ENCODE results near the gene SLC22A23. TPM values are rescaled to one million over a fixed set of nuclear protein-coding genes. Genes with fewer than 3 reads are reported as not detected.

The SLC22A23 gene
- total RNA-seq, 1 donor from 2014 or later = 5.7 TPM

DNA sequence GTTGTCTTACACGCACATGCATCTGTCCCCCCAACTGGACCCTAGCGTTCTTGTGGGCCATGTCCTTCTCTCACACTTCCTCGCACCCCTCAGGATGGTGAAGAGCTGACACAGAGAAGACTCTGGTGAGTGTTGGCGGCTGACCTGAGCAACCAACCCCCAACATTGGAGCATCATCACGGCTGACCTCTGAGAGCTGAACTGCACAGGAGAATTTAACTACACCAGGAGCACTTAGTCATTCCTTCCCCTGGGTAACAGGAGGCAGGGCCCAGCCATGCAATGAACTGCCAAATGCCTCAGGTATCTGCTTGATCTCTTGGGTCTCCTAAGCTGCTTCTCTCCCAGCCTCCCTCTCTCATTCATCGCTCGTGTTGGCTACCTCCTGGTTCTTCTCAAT, 109.6 kb downstream of the SLC22A23 start:
- peaks cover 2% of the 10 kb centered on the region for H3K79me2 ChIP-seq (ENCODE audit: insufficient read depth, low read length)
- H3K4me1 ChIP-seq (ENCODE audit: insufficient read depth, low read length) = peaks cover 25% of the 10 kb centered on the region
- FAIRE-seq (no peak), DNase-seq (ENCODE audit: low read depth) (no peak)
- H3K36me3 ChIP-seq (ENCODE audit: insufficient read depth, low read length) = no peaks in the 10 kb centered on the region
- H3K9me3 ChIP-seq (ENCODE audit: insufficient read depth, low read depth, low read length) = no peaks in the 10 kb centered on the region
- H3K27me3 ChIP-seq (ENCODE audit: insufficient read depth, low read length) = no peaks in the 10 kb centered on the region
- no peak overlapping the region for H3K27ac Mint-ChIP-seq (ENCODE audit: unreplicated experiment)
- H3K4me3 Mint-ChIP-seq (ENCODE audit: unreplicated experiment) = no peak overlapping the region
- peaks cover 12% of the 10 kb centered on the region for H3K4me1 Mint-ChIP-seq (ENCODE audit: low read depth, unreplicated experiment)
- H3K36me3 Mint-ChIP-seq (ENCODE audit: low read depth, unreplicated experiment) = no peaks in the 10 kb centered on the region
- H3K9ac ChIP-seq (ENCODE audit: low read length) = no peak overlapping the region
- H3K4me3 ChIP-seq (ENCODE audit: insufficient read depth, low read depth, low read length) = no peak overlapping the region
- H3K27ac ChIP-seq (ENCODE audit: low read depth, low read length) = no peak overlapping the region
- TF ChIP-seq, protein P1, sequence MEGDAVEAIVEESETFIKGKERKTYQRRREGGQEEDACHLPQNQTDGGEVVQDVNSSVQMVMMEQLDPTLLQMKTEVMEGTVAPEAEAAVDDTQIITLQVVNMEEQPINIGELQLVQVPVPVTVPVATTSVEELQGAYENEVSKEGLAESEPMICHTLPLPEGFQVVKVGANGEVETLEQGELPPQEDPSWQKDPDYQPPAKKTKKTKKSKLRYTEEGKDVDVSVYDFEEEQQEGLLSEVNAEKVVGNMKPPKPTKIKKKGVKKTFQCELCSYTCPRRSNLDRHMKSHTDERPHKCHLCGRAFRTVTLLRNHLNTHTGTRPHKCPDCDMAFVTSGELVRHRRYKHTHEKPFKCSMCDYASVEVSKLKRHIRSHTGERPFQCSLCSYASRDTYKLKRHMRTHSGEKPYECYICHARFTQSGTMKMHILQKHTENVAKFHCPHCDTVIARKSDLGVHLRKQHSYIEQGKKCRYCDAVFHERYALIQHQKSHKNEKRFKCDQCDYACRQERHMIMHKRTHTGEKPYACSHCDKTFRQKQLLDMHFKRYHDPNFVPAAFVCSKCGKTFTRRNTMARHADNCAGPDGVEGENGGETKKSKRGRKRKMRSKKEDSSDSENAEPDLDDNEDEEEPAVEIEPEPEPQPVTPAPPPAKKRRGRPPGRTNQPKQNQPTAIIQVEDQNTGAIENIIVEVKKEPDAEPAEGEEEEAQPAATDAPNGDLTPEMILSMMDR (IDR thresholded peaks at IDR 0.05; ENCODE audit: insufficient read depth, low read depth, low read length) = no peak
- no peak for TF ChIP-seq EZH2 (IDR thresholded peaks at IDR 0.05; ENCODE audit: insufficient read depth, low read length)
- no peak overlapping the region for H3K4me2 ChIP-seq (ENCODE audit: low read length)
- H2AFZ ChIP-seq (ENCODE audit: low read depth, low read length) = no peak overlapping the region
- H3K9me3 Mint-ChIP-seq (ENCODE audit: unreplicated experiment) = no peaks in the 10 kb centered on the region
- no peaks in the 10 kb centered on the region for H3K27me3 Mint-ChIP-seq (ENCODE audit: low read depth, unreplicated experiment)
- H4K20me1 ChIP-seq (ENCODE audit: insufficient read depth, low read length) = no peaks in the 10 kb centered on the region

DNA sequence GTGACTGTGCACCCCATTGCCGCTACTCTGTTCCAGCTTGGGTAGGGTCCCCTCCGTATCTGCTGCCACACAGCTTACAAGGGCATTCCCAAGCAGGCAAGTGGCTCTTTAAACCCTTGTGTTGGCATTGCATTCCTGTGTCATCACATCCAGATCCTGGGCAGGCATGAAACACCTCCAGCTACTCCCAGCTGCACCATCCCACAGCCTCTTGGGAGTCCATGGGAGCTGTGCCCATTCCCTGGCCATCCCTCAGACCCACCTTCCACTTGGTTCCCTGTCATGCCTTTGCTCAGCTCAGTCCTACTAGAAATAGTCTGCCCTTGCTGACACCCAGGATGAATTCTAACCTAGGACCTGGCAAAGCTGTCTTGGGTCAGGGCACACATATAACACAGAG, 110.4 kb downstream of the SLC22A23 start:
- Histone ChIP-seq H3K27ac (ENCODE audit: low read depth, low read length) (no peak overlapping the region), H3K36me3 (ENCODE audit: insufficient read depth, low read length) (no peaks in the 10 kb centered on the region), H3K9me3 (ENCODE audit: insufficient read depth, low read depth, low read length) (no peaks in the 10 kb centered on the region), H3K79me2 (ENCODE audit: insufficient read depth, low read length) (peaks cover 2% of the 10 kb centered on the region), H2AFZ (ENCODE audit: low read depth, low read length) (no peak overlapping the region), H3K4me2 (ENCODE audit: low read length) (no peak overlapping the region), H3K4me3 (ENCODE audit: insufficient read depth, low read depth, low read length) (no peak overlapping the region), H3K9ac (ENCODE audit: low read length) (no peak overlapping the region), H3K4me1 (ENCODE audit: insufficient read depth, low read length) (peaks cover 29% of the 10 kb centered on the region), H3K27me3 (ENCODE audit: insufficient read depth, low read length) (no peaks in the 10 kb centered on the region), H4K20me1 (ENCODE audit: insufficient read depth, low read length) (no peaks in the 10 kb centered on the region)
- no peak overlapping the region for H3K27ac Mint-ChIP-seq (ENCODE audit: unreplicated experiment)
- no peaks in the 10 kb centered on the region for H3K36me3 Mint-ChIP-seq (ENCODE audit: low read depth, unreplicated experiment)
- FAIRE-seq (no peak), DNase-seq (ENCODE audit: low read depth) (no peak)
- TF ChIP-seq, protein P1 (IDR thresholded peaks at IDR 0.05; ENCODE audit: insufficient read depth, low read depth, low read length) = no peak
- no peak for TF ChIP-seq EZH2 (IDR thresholded peaks at IDR 0.05; ENCODE audit: insufficient read depth, low read length)
- no peaks in the 10 kb centered on the region for H3K9me3 Mint-ChIP-seq (ENCODE audit: unreplicated experiment)
- no peaks in the 10 kb centered on the region for H3K27me3 Mint-ChIP-seq (ENCODE audit: low read depth, unreplicated experiment)
- H3K4me3 Mint-ChIP-seq (ENCODE audit: unreplicated experiment) = no peak overlapping the region
- peaks cover 18% of the 10 kb centered on the region for H3K4me1 Mint-ChIP-seq (ENCODE audit: low read depth, unreplicated experiment)

GRCh38 chr6:3345836-3346235, 111.0 kb downstream of the SLC22A23 start:
- H3K36me3 ChIP-seq (ENCODE audit: insufficient read depth, low read length) = no peaks in the 10 kb centered on the region
- no peak overlapping the region for H2AFZ ChIP-seq (ENCODE audit: low read depth, low read length)
- Mint-ChIP-seq H3K36me3 (ENCODE audit: low read depth, unreplicated experiment) (no peaks in the 10 kb centered on the region), H3K4me1 (ENCODE audit: low read depth, unreplicated experiment) (peaks cover 20% of the 10 kb centered on the region), H3K9me3 (ENCODE audit: unreplicated experiment) (no peaks in the 10 kb centered on the region), H3K27me3 (ENCODE audit: low read depth, unreplicated experiment) (no peaks in the 10 kb centered on the region), H3K27ac (ENCODE audit: unreplicated experiment) (no peak overlapping the region), H3K4me3 (ENCODE audit: unreplicated experiment) (no peak overlapping the region)
- H3K27ac ChIP-seq (ENCODE audit: low read depth, low read length) = no peak overlapping the region
- no peak overlapping the region for H3K4me3 ChIP-seq (ENCODE audit: insufficient read depth, low read depth, low read length)
- DNase-seq (ENCODE audit: low read depth) (no peak), FAIRE-seq (no peak)
- no peak overlapping the region for H3K9ac ChIP-seq (ENCODE audit: low read length)
- no peaks in the 10 kb centered on the region for H3K9me3 ChIP-seq (ENCODE audit: insufficient read depth, low read depth, low read length)
- H3K4me1 ChIP-seq (ENCODE audit: insufficient read depth, low read length) = peaks cover 30% of the 10 kb centered on the region
- TF ChIP-seq EZH2 (IDR thresholded peaks at IDR 0.05; ENCODE audit: insufficient read depth, low read length) = no peak
- TF ChIP-seq, protein P1 (IDR thresholded peaks at IDR 0.05; ENCODE audit: insufficient read depth, low read depth, low read length) = no peak
- H3K27me3 ChIP-seq (ENCODE audit: insufficient read depth, low read length) = no peaks in the 10 kb centered on the region
- no peak overlapping the region for H3K4me2 ChIP-seq (ENCODE audit: low read length)
- H3K79me2 ChIP-seq (ENCODE audit: insufficient read depth, low read length) = peaks cover 2% of the 10 kb centered on the region
- no peaks in the 10 kb centered on the region for H4K20me1 ChIP-seq (ENCODE audit: insufficient read depth, low read length)
